ENCODE data around the gene TIMM44. TPM values are rescaled to one million over a fixed set of nuclear protein-coding genes. Genes with fewer than 3 reads are reported as not detected.

TIMM44 gene
- total RNA-seq, 1 experiment from 2014 or later: 114 TPM

- Histone ChIP-seq H2BK12ac (ENCODE audit: insufficient read length, low read depth, low read length) (no peak overlapping the region), H3K79me2 (ENCODE audit: insufficient read depth, low read length) (peaks cover 6% of the 10 kb centered on the region; the same call in 1 of the 2 replicates)
These were observed 38.2 kb downstream of the TIMM44 start for GRCh38 chr19:7905268-7905667.

More at GRCh38 chr19:7905268-7905667, 38.2 kb downstream of the TIMM44 start:
- no peak overlapping the region for H2BK15ac ChIP-seq (ENCODE audit: low read depth, low read length)
- H3K9ac ChIP-seq (ENCODE audit: extremely low read depth, insufficient read length, low read length): no peak overlapping the region
- H3K27ac ChIP-seq (ENCODE audit: insufficient read length, low read depth, low read length): no peak overlapping the region
- H3K4me2 ChIP-seq (ENCODE audit: insufficient read depth, insufficient read length, low read length): no peak overlapping the region
- H3K23ac ChIP-seq (ENCODE audit: insufficient read length, low read depth, low read length): no peak overlapping the region
- no peaks in the 10 kb centered on the region for H4K20me1 ChIP-seq (ENCODE audit: control insufficient read depth, insufficient read depth, insufficient read length)
- TF ChIP-seq CTCF (conservative IDR thresholded peaks at IDR 0.05): no peak
- no peak overlapping the region for H3K4ac ChIP-seq (ENCODE audit: low read depth, low read length)
- Mint-ChIP-seq H3K9me3 (no peaks in the 10 kb centered on the region; a peak in 3 of 5 replicates), H3K4me1 (peaks cover 15 to 24% of the 10 kb centered on the region in 2 experiments), H3K27me3 (ENCODE audit: low read depth) (peaks cover 3% of the 10 kb centered on the region), H3K36me3 (ENCODE audit: insufficient read depth in 1 of 3, low read depth in 3 of 3) (peaks cover 6 to 17% (median 9%) of the 10 kb centered on the region in 3 experiments; a peak in 6 of 7 replicates), H3K4me3 (peak overlapping the region; percentile 86 to 93), H3K27ac (peak overlapping the region; percentile 42 to 97 (median 60); a peak in 3 of 7 replicates)
- no peak overlapping the region for H3K56ac ChIP-seq (ENCODE audit: insufficient read length, low read depth, low read length)
- no peak overlapping the region for H4K91ac ChIP-seq (ENCODE audit: insufficient read length, low read depth, low read length)
- H2BK120ac ChIP-seq (ENCODE audit: low read depth, low read length, poor library complexity, severe bottlenecking): no peak overlapping the region
- 0 out of 2 replicates have a peak, but pooled peaks cover 4% of the 10 kb centered on the region for H3K4me1 ChIP-seq (ENCODE audit: insufficient read depth, low read length)
- peaks cover 19% of the 10 kb centered on the region for H3K23me2 ChIP-seq (ENCODE audit: insufficient read length, low read depth, low read length, poor library complexity, severe bottlenecking)
- H2BK5ac ChIP-seq (ENCODE audit: insufficient read length, low read length): no peak overlapping the region
- H3K79me1 ChIP-seq (ENCODE audit: insufficient read depth, low read depth, low read length, poor library complexity, severe bottlenecking): no peaks in the 10 kb centered on the region
- no peaks in the 10 kb centered on the region for H3K9me3 ChIP-seq (ENCODE audit: control insufficient read depth, low read depth, low read length)
- H2AK5ac ChIP-seq (ENCODE audit: insufficient read length, low read length): no peak overlapping the region
- no peak overlapping the region for H2AFZ ChIP-seq (ENCODE audit: low read length)
- DNase-seq: no peak
- no peak overlapping the region for H3K18ac ChIP-seq (ENCODE audit: insufficient read length, low read depth, low read length)
- H3K14ac ChIP-seq (ENCODE audit: insufficient read depth, low read length): no peak overlapping the region
- H4K8ac ChIP-seq (replicated peaks; ENCODE audit: insufficient read length, low read depth, low read length): no peak overlapping the region
- H2BK20ac ChIP-seq (ENCODE audit: low read depth, low read length, poor library complexity, severe bottlenecking): no peak overlapping the region
- H3T11ph ChIP-seq (ENCODE audit: low read length): no peak overlapping the region
- no peak overlapping the region for H4K5ac ChIP-seq (ENCODE audit: insufficient read length, low read depth, low read length)
- H3K27me3 ChIP-seq (ENCODE audit: insufficient read depth, low read length): no peaks in the 10 kb centered on the region
- no CpG with 5 or more reads among the region's 10 CpGs for WGBS (ENCODE audit: extremely low coverage, insufficient read length, low lambda C conversion rate)
